CD4-positive, CD25-positive, alpha-beta regulatory T cell (primary cell): ENCODE results near the gene ARHGEF33. TPM values are rescaled to one million over a fixed set of nuclear protein-coding genes. Genes with fewer than 3 reads are reported as not detected.
A peak's percentile ranks its signal among the peaks of the same experiment; 100 is the strongest.

Experiments
- ATAC-seq, 2 donors: fragments of 150-1000 bp; cut with Tn5 transposase; one replicate each; pipeline ENCODE4 v1.10.0; 2021; ENCODE audit warnings: low read depth in 2 of 2, moderate number of reproducible peaks in 2 of 2, moderate library complexity in 1 of 2
- DNase-seq, 3 donors: peaks; one replicate each; pipeline versions ENCODE4 v3.0.0 to v3.0.0-alpha.2; 2012 to 2022; ENCODE audit warnings: mixed read lengths in 1 of 3
- H3K27ac ChIP-seq: one replicate; pipeline ENCODE4 v1.7.0; 2013; ENCODE audit warnings: mild to moderate bottlenecking, low read length; ENCODE audit not compliant: insufficient read depth, poor library complexity, severe bottlenecking
- H3K27me3 ChIP-seq: one replicate; pipeline ENCODE4 v1.7.0; 2013; ENCODE audit warnings: low read length; ENCODE audit not compliant: control insufficient read depth, insufficient read depth
- H3K36me3 ChIP-seq: one replicate; pipeline ENCODE4 v1.7.0; 2013; ENCODE audit warnings: mild to moderate bottlenecking, low read length, moderate library complexity; ENCODE audit not compliant: control insufficient read depth, insufficient read depth
- H3K4me1 ChIP-seq: 2 replicates; pipeline ENCODE4 v1.7.0; 2013; ENCODE audit warnings: mild to moderate bottlenecking, low read length; ENCODE audit not compliant: insufficient read depth, control insufficient read depth, poor library complexity, severe bottlenecking
- H3K4me3 ChIP-seq: one replicate; pipeline ENCODE4 v1.7.0; 2013; ENCODE audit warnings: low read depth, mild to moderate bottlenecking, low read length, moderate library complexity
- H3K9me3 ChIP-seq, 2 experiments: 1 replicate in 1 of 2; 2 replicates in 1 of 2; pipeline ENCODE4 v1.7.0; 2013; ENCODE audit warnings: low read length in 2 of 2, mild to moderate bottlenecking in 1 of 2, moderate library complexity in 1 of 2; ENCODE audit not compliant: control insufficient read depth in 2 of 2
- H3K27ac Mint-ChIP-seq, 3 donors: one replicate each; pipeline ENCODE4 v1.8.0; 2020 to 2022; ENCODE audit warnings: mild to moderate bottlenecking in 3 of 3, mixed read lengths in 3 of 3, moderate library complexity in 2 of 3
- H3K27me3 Mint-ChIP-seq: one replicate; pipeline ENCODE4 v1.8.0; 2022; ENCODE audit warnings: mild to moderate bottlenecking, mixed read lengths
- H3K36me3 Mint-ChIP-seq: one replicate; pipeline ENCODE4 v1.8.0; 2020; ENCODE audit warnings: mixed read lengths
- H3K4me1 Mint-ChIP-seq, 4 donors: one replicate each; pipeline ENCODE4 v1.8.0; 2020 to 2022; ENCODE audit warnings: mixed read lengths in 4 of 4, mild to moderate bottlenecking in 1 of 4
- H3K4me3 Mint-ChIP-seq, 4 donors: one replicate each; pipeline ENCODE4 v1.8.0; 2020 to 2022; ENCODE audit warnings: mild to moderate bottlenecking in 4 of 4, mixed read lengths in 4 of 4, moderate library complexity in 3 of 4
- H3K9me3 Mint-ChIP-seq, 7 donors: one replicate each; pipeline ENCODE4 v1.8.0; 2020 to 2022; ENCODE audit warnings: mixed read lengths in 7 of 7, mild to moderate bottlenecking in 3 of 7, moderate library complexity in 2 of 7
- polyA plus RNA-seq, 4 donors: library from polyadenylated mRNA; unstranded; fragments of 300-500 nt; fragmentation: Illumina TruSeq; gene quantifications; one replicate each; pipeline ENCODE4 v1.2.3, GENCODE V29; 2021
- total RNA-seq: library from RNA; stranded (reverse); gene quantifications from one replicate; pipeline ENCODE4 v1.2.3, GENCODE V29; 2022

The ARHGEF33 gene
- total and polyA plus RNA-seq, 5 donors from 2014 or later, result 0.16 TPM; not detected in 4

DNA sequence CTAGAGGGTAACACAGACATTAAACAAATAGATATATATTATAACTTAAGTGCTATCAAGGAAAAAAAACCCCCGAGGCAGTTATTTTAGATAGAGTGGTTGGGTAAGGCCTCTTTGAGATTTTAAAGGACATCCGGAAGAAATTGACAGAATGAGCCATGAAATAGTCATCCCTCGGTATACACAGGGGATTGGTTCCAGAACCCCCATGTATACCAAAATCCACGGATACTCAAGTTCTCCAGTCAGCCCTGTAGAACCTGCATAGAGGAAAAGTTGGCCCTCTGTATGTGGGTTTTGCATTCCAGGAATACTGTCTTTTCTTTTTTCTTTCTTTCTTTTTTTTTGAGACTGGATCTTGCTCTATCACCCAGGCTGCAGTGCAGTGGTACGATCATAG is 15.9 kb upstream of the ARHGEF33 start:
- DNase-seq (no peak), ATAC-seq (no peak)
- H3K36me3 Mint-ChIP-seq, result peaks cover 28% of the 10 kb centered on the region
- peaks cover 23 to 42% (median 31%) of the 10 kb centered on the region in 4 donors for H3K4me1 Mint-ChIP-seq
- no peak overlapping the region for H3K27ac Mint-ChIP-seq
- no peaks in the 10 kb centered on the region for H3K27me3 ChIP-seq
- peaks cover 16% of the 10 kb centered on the region for H3K4me1 ChIP-seq
- H3K9me3 Mint-ChIP-seq, result peaks cover 0 to 20% (median 5%) of the 10 kb centered on the region in 7 donors
- no peak overlapping the region for H3K4me3 ChIP-seq
- no peak overlapping the region for H3K27ac ChIP-seq
- H3K4me3 Mint-ChIP-seq, result peak overlapping the region in 3 of 4 donors; percentile 18 to 100 (median 56)
- H3K27me3 Mint-ChIP-seq, result no peaks in the 10 kb centered on the region
- H3K9me3 ChIP-seq, result peaks cover 0 to 2% of the 10 kb centered on the region in 2 experiments
- H3K36me3 ChIP-seq, result no peaks in the 10 kb centered on the region

DNA sequence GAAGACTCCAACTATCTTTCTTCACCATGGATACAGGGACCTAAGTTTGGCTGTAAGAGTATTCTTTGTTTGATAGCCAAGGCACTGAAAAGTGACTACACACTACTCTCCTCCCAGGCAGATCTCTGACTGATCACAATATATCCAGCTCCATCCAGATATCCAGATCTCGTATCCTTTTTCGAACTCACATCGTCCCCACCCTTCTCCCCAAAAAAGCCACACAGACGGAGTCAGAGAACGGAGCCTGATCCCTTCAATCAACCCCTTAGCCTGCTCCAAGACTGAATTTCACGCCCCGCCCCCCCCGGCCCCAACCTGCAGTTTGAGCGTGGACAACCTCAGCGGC is 14.5 kb upstream of the ARHGEF33 start:
- Histone ChIP-seq H3K4me1 (peaks cover 16% of the 10 kb centered on the region), H3K36me3 (no peaks in the 10 kb centered on the region), H3K9me3 (peaks cover 0 to 1% of the 10 kb centered on the region in 2 experiments), H3K27ac (peak overlapping the region; percentile 59), H3K27me3 (no peaks in the 10 kb centered on the region), H3K4me3 (peak overlapping the region; percentile 79)
- ATAC-seq (no peak), DNase-seq (no peak)
- peaks cover 15% of the 10 kb centered on the region for H3K36me3 Mint-ChIP-seq
- no peaks in the 10 kb centered on the region for H3K27me3 Mint-ChIP-seq
- peaks cover 23 to 38% (median 28%) of the 10 kb centered on the region in 4 donors for H3K4me1 Mint-ChIP-seq
- peak overlapping the region; percentile 72 to 99 (median 98) for H3K27ac Mint-ChIP-seq
- H3K9me3 Mint-ChIP-seq, result peaks cover 0 to 11% (median 4%) of the 10 kb centered on the region in 7 donors
- peak overlapping the region; percentile 85 to 100 (median 96) for H3K4me3 Mint-ChIP-seq

DNA sequence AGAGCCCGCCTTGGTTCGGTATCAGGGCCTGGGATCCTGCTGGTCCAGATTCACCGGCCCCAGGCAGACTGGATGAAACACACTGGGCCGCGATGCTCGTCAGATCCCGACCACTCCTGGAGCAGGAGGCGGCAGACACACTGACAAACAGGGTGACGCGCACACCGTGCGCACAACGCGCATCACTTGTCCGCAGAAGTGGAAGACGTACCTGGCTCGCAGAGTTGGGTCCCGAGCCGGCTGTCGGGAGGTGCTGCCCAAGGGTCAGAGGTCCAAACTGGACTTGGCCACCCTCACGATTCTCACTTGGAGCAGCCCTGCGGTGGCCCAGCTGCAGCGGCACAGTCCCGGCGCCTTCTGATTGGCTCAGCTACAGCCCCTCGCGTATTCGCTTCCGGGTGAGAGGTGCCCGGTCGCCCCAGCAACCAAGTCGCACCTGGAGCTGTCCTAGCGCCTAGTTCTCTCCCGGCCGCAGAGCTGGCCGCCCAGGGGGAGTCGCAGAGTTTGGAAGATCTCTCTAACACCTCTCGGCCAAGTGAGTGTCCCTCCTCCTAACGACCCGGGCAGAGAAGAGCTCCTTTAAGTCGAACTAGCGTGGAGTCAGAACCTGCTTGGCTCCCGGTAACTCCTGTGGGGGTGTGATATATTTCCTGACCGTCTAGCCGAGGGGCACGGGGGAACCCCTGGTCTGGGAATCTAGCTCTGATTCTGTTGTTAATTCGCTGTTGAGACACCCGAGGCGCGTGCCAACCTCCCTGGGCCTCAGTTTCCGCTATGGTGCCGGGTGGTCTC is 13.9 kb upstream of the ARHGEF33 start, which contains the start of the genes DHX57 and MORN2:
Gene DHX57, minus strand, starts transcription at position 359 of the 792 bp plus-strand sequence. CDS start 7,529 bp downstream, outside the sequence.
Gene MORN2, plus strand, starts transcription at position 401 of the 792 bp plus-strand sequence.
- peak within 1 kb of the TSS; percentile 85 to 100 (median 96) for H3K4me3 Mint-ChIP-seq
- H3K4me1 Mint-ChIP-seq, result peaks cover 23 to 38% (median 27%) of the 10 kb centered on the region in 4 donors
- no peaks in the 10 kb centered on the region for H3K27me3 Mint-ChIP-seq
- peaks cover 14% of the 10 kb centered on the region for H3K36me3 Mint-ChIP-seq
- H3K4me1 ChIP-seq, result peaks cover 16% of the 10 kb centered on the region
- H3K27ac Mint-ChIP-seq, result peak within 1 kb of the TSS; percentile 72 to 99 (median 98)
- H3K9me3 Mint-ChIP-seq, result peaks cover 0 to 9% (median 4%) of the 10 kb centered on the region in 7 donors
- H3K9me3 ChIP-seq, result no peaks in the 10 kb centered on the region
- peak within 1 kb of the TSS; percentile 59 for H3K27ac ChIP-seq
- no peaks in the 10 kb centered on the region for H3K36me3 ChIP-seq
- DNase-seq (peak; percentile 72 to 87 (median 82)), ATAC-seq (peak; percentile 97 to 99)
- no peaks in the 10 kb centered on the region for H3K27me3 ChIP-seq
- peak within 1 kb of the TSS; percentile 79 for H3K4me3 ChIP-seq

DNA sequence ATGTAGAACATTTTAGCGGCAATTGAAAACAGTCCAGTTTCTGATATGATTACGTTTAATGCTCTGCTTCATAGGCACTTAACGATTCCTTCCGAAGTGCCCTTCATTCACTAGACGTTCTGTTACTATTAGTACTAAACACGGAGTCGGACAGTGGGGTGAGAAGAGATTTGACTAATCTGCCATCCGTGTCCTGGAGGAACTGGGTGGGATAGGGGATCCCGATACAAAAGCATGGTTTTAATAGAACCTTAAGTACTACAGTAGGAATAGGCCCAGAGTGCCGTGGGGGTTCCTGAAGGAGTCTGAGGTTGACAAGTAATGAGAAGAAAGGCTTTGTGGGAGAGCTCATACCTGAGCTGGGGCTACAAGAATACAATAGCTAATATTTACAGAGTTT is 13.3 kb upstream of the ARHGEF33 start:
- Mint-ChIP-seq H3K27ac (peak overlapping the region; percentile 72 to 99 (median 98)), H3K4me3 (peak overlapping the region; percentile 85 to 100 (median 96)), H3K4me1 (peaks cover 23 to 38% (median 26%) of the 10 kb centered on the region in 4 donors), H3K9me3 (peaks cover 0 to 9% (median 3%) of the 10 kb centered on the region in 7 donors), H3K36me3 (peaks cover 17% of the 10 kb centered on the region), H3K27me3 (no peaks in the 10 kb centered on the region)
- ATAC-seq (no peak), DNase-seq (no peak)
- no peaks in the 10 kb centered on the region for H3K27me3 ChIP-seq
- no peaks in the 10 kb centered on the region for H3K9me3 ChIP-seq
- H3K4me1 ChIP-seq, result peaks cover 16% of the 10 kb centered on the region
- no peaks in the 10 kb centered on the region for H3K36me3 ChIP-seq
- H3K27ac ChIP-seq, result no peak overlapping the region
- H3K4me3 ChIP-seq, result peak overlapping the region; percentile 79

DNA sequence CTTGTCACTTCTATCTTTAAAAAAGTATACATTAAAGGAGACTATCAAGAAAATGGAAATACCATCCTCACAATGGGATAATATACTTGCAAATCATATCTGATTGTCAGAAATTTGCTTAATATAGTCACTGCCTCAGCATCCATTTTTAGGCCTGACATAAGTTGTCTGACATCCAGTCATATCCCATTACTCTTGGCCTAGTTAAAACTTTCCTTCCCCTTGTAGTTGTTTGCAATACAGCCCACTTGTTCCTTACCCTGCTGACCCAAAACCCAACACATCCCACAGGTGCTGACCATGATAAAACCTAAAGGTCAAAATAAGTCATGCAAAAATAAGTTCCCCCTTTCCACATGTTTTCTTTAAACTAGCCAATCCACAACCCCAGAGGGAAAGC is 3.6 kb upstream of the ARHGEF33 start:
- H3K27ac ChIP-seq, result no peak overlapping the region

GRCh38 chr2:38887347-38887746 is 2.3 kb upstream of the ARHGEF33 start:
- Histone ChIP-seq H3K4me1 (no peaks in the 10 kb centered on the region), H3K36me3 (no peaks in the 10 kb centered on the region), H3K27ac (no peak overlapping the region), H3K9me3 (no peaks in the 10 kb centered on the region), H3K4me3 (no peak overlapping the region), H3K27me3 (no peaks in the 10 kb centered on the region)
- no peaks in the 10 kb centered on the region for H3K9me3 Mint-ChIP-seq
- ATAC-seq (no peak), DNase-seq (no peak)
- no peaks in the 10 kb centered on the region for H3K4me1 Mint-ChIP-seq
- H3K4me3 Mint-ChIP-seq, result no peak overlapping the region
- peaks cover 3% of the 10 kb centered on the region for H3K36me3 Mint-ChIP-seq
- no peak overlapping the region for H3K27ac Mint-ChIP-seq
- peaks cover 6% of the 10 kb centered on the region for H3K27me3 Mint-ChIP-seq

More for the DNA sequence above, 3.6 kb upstream of the ARHGEF33 start:
- Histone ChIP-seq H3K4me3 (no peak overlapping the region), H3K4me1 (no peaks in the 10 kb centered on the region), H3K27me3 (no peaks in the 10 kb centered on the region), H3K36me3 (no peaks in the 10 kb centered on the region), H3K9me3 (no peaks in the 10 kb centered on the region)
- H3K4me3 Mint-ChIP-seq, result no peak overlapping the region
- no peaks in the 10 kb centered on the region for H3K4me1 Mint-ChIP-seq
- no peaks in the 10 kb centered on the region for H3K9me3 Mint-ChIP-seq
- H3K36me3 Mint-ChIP-seq, result peaks cover 6% of the 10 kb centered on the region
- H3K27ac Mint-ChIP-seq, result no peak overlapping the region
- no peak for ATAC-seq
- DNase-seq, result no peak
- peaks cover 6% of the 10 kb centered on the region for H3K27me3 Mint-ChIP-seq

GRCh38 chr2:38887902-38888554 is 1.6 kb upstream of the ARHGEF33 start:
- Mint-ChIP-seq H3K27ac (no peak overlapping the region), H3K4me1 (no peaks in the 10 kb centered on the region), H3K27me3 (peaks cover 6% of the 10 kb centered on the region), H3K4me3 (no peak overlapping the region), H3K36me3 (peaks cover 3% of the 10 kb centered on the region), H3K9me3 (peaks cover 0 to under 1% (median 0%) of the 10 kb centered on the region in 7 donors)
- H3K4me3 ChIP-seq, result no peak overlapping the region
- DNase-seq (no peak), ATAC-seq (no peak)
- H3K36me3 ChIP-seq, result no peaks in the 10 kb centered on the region
- no peaks in the 10 kb centered on the region for H3K27me3 ChIP-seq
- H3K27ac ChIP-seq, result no peak overlapping the region
- H3K9me3 ChIP-seq, result no peaks in the 10 kb centered on the region
- no peaks in the 10 kb centered on the region for H3K4me1 ChIP-seq
